ENCODE measurements around the gene ATP5F1D. TPM values are rescaled to one million over a fixed set of nuclear protein-coding genes. Genes with fewer than 3 reads are reported as not detected.

ATP5F1D gene
- total RNA-seq, 1 experiment from 2014 or later = 179 TPM

DNA sequence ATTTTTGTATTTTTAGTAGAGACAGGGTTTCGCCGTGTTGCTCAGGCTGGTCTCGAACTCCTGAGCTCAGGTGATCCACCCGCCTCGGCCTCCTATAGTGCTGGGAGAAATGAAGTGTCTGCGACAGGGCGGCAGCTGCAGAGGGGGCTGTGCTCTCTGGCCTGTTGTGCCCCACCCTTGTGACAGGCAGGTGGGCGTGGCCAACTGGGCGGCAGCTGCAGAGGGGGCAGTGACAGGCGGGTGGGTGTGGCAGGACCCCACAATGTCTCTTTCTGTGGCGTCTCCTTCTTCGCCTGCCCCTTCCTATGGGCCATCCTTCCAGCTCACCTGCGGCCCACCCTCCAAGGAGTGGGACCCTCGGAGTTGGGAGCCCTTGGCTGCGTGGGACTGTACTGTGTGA is 24.2 kb upstream of the ATP5F1D start:
- Histone ChIP-seq H2AFZ (ENCODE audit: low read length) (no peak overlapping the region), H3K23me2 (ENCODE audit: insufficient read length, low read depth, low read length, poor library complexity, severe bottlenecking) (no peaks in the 10 kb centered on the region), H3K9me3 (ENCODE audit: control insufficient read depth, low read depth, low read length) (no peaks in the 10 kb centered on the region), H3K18ac (ENCODE audit: insufficient read length, low read depth, low read length) (no peak overlapping the region), H2BK5ac (ENCODE audit: insufficient read length, low read length) (no peak overlapping the region), H4K20me1 (ENCODE audit: control insufficient read depth, insufficient read depth, insufficient read length) (no peaks in the 10 kb centered on the region), H4K91ac (ENCODE audit: insufficient read length, low read depth, low read length) (no peak overlapping the region), H3K4me2 (ENCODE audit: insufficient read depth, insufficient read length, low read length) (no peak overlapping the region), H3K27me3 (ENCODE audit: insufficient read depth, low read length) (no peaks in the 10 kb centered on the region), H3K79me2 (ENCODE audit: insufficient read depth, low read length) (peaks cover 16% of the 10 kb centered on the region; the same call in 1 of the 2 replicates), H3T11ph (ENCODE audit: low read length) (no peak overlapping the region), H3K79me1 (ENCODE audit: insufficient read depth, low read depth, low read length, poor library complexity, severe bottlenecking) (peaks cover 4% of the 10 kb centered on the region), H2BK20ac (ENCODE audit: low read depth, low read length, poor library complexity, severe bottlenecking) (no peak overlapping the region), H3K4me1 (ENCODE audit: insufficient read depth, low read length) (no peaks in the 10 kb centered on the region), H3K56ac (ENCODE audit: insufficient read length, low read depth, low read length) (no peak overlapping the region), H2BK120ac (ENCODE audit: low read depth, low read length, poor library complexity, severe bottlenecking) (no peak overlapping the region), H3K23ac (ENCODE audit: insufficient read length, low read depth, low read length) (no peak overlapping the region), H3K9ac (ENCODE audit: extremely low read depth, insufficient read length, low read length) (no peak overlapping the region), H2BK12ac (ENCODE audit: insufficient read length, low read depth, low read length) (no peak overlapping the region), H3K27ac (ENCODE audit: insufficient read length, low read depth, low read length) (no peak overlapping the region), H4K5ac (ENCODE audit: insufficient read length, low read depth, low read length) (no peak overlapping the region), H3K14ac (ENCODE audit: insufficient read depth, low read length) (no peak overlapping the region), H2BK15ac (ENCODE audit: low read depth, low read length) (no peak overlapping the region), H3K4ac (ENCODE audit: low read depth, low read length) (no peak overlapping the region), H4K8ac (replicated peaks; ENCODE audit: insufficient read length, low read depth, low read length) (no peak overlapping the region), H2AK5ac (ENCODE audit: insufficient read length, low read length) (no peak overlapping the region)
- Mint-ChIP-seq H3K36me3 (ENCODE audit: insufficient read depth in 1 of 3, low read depth in 3 of 3) (peaks cover 3 to 13% (median 12%) of the 10 kb centered on the region in 3 experiments; a peak in 6 of 7 replicates), H3K4me1 (peaks cover 16 to 32% of the 10 kb centered on the region in 2 experiments), H3K27me3 (ENCODE audit: low read depth) (no peaks in the 10 kb centered on the region), H3K9me3 (no peaks in the 10 kb centered on the region), H3K27ac (peak overlapping the region in 2 of 3 experiments; percentile 66 to 70; a peak in 2 of 7 replicates), H3K4me3 (no peak overlapping the region)
- TF ChIP-seq, protein P1, sequence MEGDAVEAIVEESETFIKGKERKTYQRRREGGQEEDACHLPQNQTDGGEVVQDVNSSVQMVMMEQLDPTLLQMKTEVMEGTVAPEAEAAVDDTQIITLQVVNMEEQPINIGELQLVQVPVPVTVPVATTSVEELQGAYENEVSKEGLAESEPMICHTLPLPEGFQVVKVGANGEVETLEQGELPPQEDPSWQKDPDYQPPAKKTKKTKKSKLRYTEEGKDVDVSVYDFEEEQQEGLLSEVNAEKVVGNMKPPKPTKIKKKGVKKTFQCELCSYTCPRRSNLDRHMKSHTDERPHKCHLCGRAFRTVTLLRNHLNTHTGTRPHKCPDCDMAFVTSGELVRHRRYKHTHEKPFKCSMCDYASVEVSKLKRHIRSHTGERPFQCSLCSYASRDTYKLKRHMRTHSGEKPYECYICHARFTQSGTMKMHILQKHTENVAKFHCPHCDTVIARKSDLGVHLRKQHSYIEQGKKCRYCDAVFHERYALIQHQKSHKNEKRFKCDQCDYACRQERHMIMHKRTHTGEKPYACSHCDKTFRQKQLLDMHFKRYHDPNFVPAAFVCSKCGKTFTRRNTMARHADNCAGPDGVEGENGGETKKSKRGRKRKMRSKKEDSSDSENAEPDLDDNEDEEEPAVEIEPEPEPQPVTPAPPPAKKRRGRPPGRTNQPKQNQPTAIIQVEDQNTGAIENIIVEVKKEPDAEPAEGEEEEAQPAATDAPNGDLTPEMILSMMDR (conservative IDR thresholded peaks at IDR 0.05) = no peak
- DNase-seq = no peak
- WGBS (ENCODE audit: extremely low coverage, insufficient read length, low lambda C conversion rate) = no CpG with 5 or more reads among the region's 15 CpGs

Data from H9 (cell line).